Measurements from ENCODE around the gene GMDS.

Gene GMDS

GRCh38 chr6:2030682-2031244 is 214.6 kb downstream of the GMDS start:
- DNase-seq: no peak

GRCh38 chr6:2029952-2030351 is 215.5 kb downstream of the GMDS start:
- DNase-seq: no peak

GRCh38 chr6:2029130-2029794 is 216.1 kb downstream of the GMDS start:
- DNase-seq: no peak

- peak; percentile 42 for DNase-seq
These were observed 216.9 kb downstream of the GMDS start for GRCh38 chr6:2028457-2029038.

- no peak for DNase-seq
These were observed 219.3 kb downstream of the GMDS start for GRCh38 chr6:2026133-2026532.

- no peak for DNase-seq
These were observed 223.7 kb downstream of the GMDS start for GRCh38 chr6:2021713-2022125.

- DNase-seq: peak; percentile 13
These were observed 224.5 kb downstream of the GMDS start for GRCh38 chr6:2020909-2021308.

GRCh38 chr6:2019051-2019450 is 226.4 kb downstream of the GMDS start:
- DNase-seq: no peak

GRCh38 chr6:2016040-2016439 is 229.4 kb downstream of the GMDS start:
- DNase-seq: no peak

GRCh38 chr6:2008383-2008976 is 236.9 kb downstream of the GMDS start:
- DNase-seq: no peak

- DNase-seq: peak; percentile 33
These were observed 238.2 kb downstream of the GMDS start for GRCh38 chr6:2007165-2007564.

- no peak for DNase-seq
These were observed 240.5 kb downstream of the GMDS start for GRCh38 chr6:2004888-2005287.

GRCh38 chr6:2000962-2001361 is 244.4 kb downstream of the GMDS start:
- no peak for DNase-seq

- DNase-seq: no peak
These were observed 247.7 kb downstream of the GMDS start for GRCh38 chr6:1997702-1998101.

GRCh38 chr6:1995636-1996035 is 249.8 kb downstream of the GMDS start:
- DNase-seq: no peak

GRCh38 chr6:1993042-1993441 is 252.4 kb downstream of the GMDS start:
- DNase-seq: peak; percentile 20

- DNase-seq: no peak
These were observed 254.0 kb downstream of the GMDS start for GRCh38 chr6:1991332-1991878.

- DNase-seq: no peak
These were observed 256.6 kb downstream of the GMDS start for GRCh38 chr6:1988843-1989242.

GRCh38 chr6:1987640-1988039 is 257.8 kb downstream of the GMDS start:
- DNase-seq: no peak

GRCh38 chr6:1986454-1987243 is 258.8 kb downstream of the GMDS start:
- DNase-seq: no peak

- no peak for DNase-seq
These were observed 260.9 kb downstream of the GMDS start for GRCh38 chr6:1984346-1984994.

- no peak for DNase-seq
These were observed 261.6 kb downstream of the GMDS start for GRCh38 chr6:1983850-1984249.

- peak; percentile 47 for DNase-seq
These were observed 272.4 kb downstream of the GMDS start for GRCh38 chr6:1972962-1973361.
